GM12878 (cell line): ENCODE results near the gene AHR. TPM values are rescaled to one million over a fixed set of nuclear protein-coding genes. Genes with fewer than 3 reads are reported as not detected.

ENCODE experiments used
- ATAC-seq: fragments of 200-7000 bp; cut with Tn5 transposase; 3 replicates; pipeline ENCODE4 v1.9.1; 2020; ENCODE audit warnings: mild to moderate bottlenecking, moderate library complexity
- BruUV-seq: library from RNA; stranded (reverse); fragments of 400-500 nt; replicated peaks from 2 replicates; lab custom pipeline; 2021; lab: Mats Ljungman, UMichigan
- CTCF ChIA-PET: fragments of 300-600 bp; sonication (Branson Sonifier 250); formaldehyde crosslinking; extraction: SDS; loops from one replicate; lab custom pipeline; 2021; ENCODE audit warnings: inconsistent platforms; lab: Yijun Ruan, JAX
- POLR2A ChIA-PET: fragments of 350-600 bp; formaldehyde crosslinking; extraction: SDS; loops from one replicate; lab custom pipeline; 2021; ENCODE audit warnings: inconsistent platforms; lab: Charles Lee
- RAD21 ChIA-PET: fragments of 300-600 bp; sonication (Branson Sonifier 250); formaldehyde crosslinking; loops from one replicate; lab custom pipeline; 2023; ENCODE audit warnings: antibody characterized with exemption; ENCODE audit not compliant: unreplicated experiment; lab: Charles Lee
- SMC1A ChIA-PET: fragments of 300-600 bp; sonication (Branson Sonifier 250); formaldehyde crosslinking; loops from one replicate; lab custom pipeline; 2023; ENCODE audit not compliant: unreplicated experiment, uncharacterized antibody; lab: Charles Lee
- DNase-seq: peaks from one replicate; pipeline ENCODE4 v3.0.0-alpha.2; 2011; ENCODE audit warnings: low read depth, low spot score
- FAIRE-seq: peaks from 3 replicates; lab custom pipeline; 2011; peaks lifted over from hg19 to GRCh38; lab: Jason Lieb, UNC
- H2AFZ ChIP-seq: 2 replicates; pipeline ENCODE4 v1.6.0; 2011; ENCODE audit warnings: low read depth, low read length, control low read depth; ENCODE audit not compliant: control insufficient read depth
- H3K27ac ChIP-seq: 2 replicates; pipeline ENCODE4 v1.5.1; 2011; ENCODE audit warnings: control low read depth; ENCODE audit not compliant: control insufficient read depth, insufficient read depth
- H3K27me3 ChIP-seq, 2 experiments: replicated peaks in 1 of 2; 2 replicates each; pipeline versions ENCODE4 v1.6.0 to v1.6.1; 2011; ENCODE audit warnings: low read length in 1 of 2; ENCODE audit not compliant: control insufficient read depth in 2 of 2, insufficient read depth in 2 of 2
- H3K36me3 ChIP-seq, 2 experiments: 2 replicates each; pipeline ENCODE4 v1.5.1; 2011; ENCODE audit warnings: low read length in 1 of 2; ENCODE audit not compliant: control insufficient read depth in 2 of 2, insufficient read depth in 2 of 2
- H3K4me1 ChIP-seq: 2 replicates; pipeline ENCODE4 v1.6.1; 2011; ENCODE audit warnings: mild to moderate bottlenecking, low read length, moderate library complexity, mixed read lengths; ENCODE audit not compliant: control insufficient read depth, insufficient read depth
- H3K4me2 ChIP-seq: 2 replicates; pipeline ENCODE4 v1.6.0; 2011; ENCODE audit warnings: control low read depth; ENCODE audit not compliant: control insufficient read depth, insufficient read depth
- H3K4me3 ChIP-seq: fragments of 200-600 bp; sonication (generic); 2 replicates; pipeline ENCODE4 v1.5.1; 2016
- H3K79me2 ChIP-seq: 2 replicates; pipeline ENCODE4 v1.6.0; 2011; ENCODE audit warnings: low read length; ENCODE audit not compliant: control insufficient read depth, insufficient read depth
- H3K9ac ChIP-seq: 2 replicates; pipeline ENCODE4 v1.8.0; 2011; ENCODE audit warnings: low read length, control low read depth, mixed read lengths; ENCODE audit not compliant: control insufficient read depth, insufficient read depth
- H3K9me3 ChIP-seq: replicated peaks from 3 replicates; pipeline ENCODE4 v1.5.1; 2011; ENCODE audit warnings: mild to moderate bottlenecking, low read length; ENCODE audit not compliant: control insufficient read depth, insufficient read depth
- H4K20me1 ChIP-seq: 2 replicates; pipeline ENCODE4 v1.6.0; 2011; ENCODE audit not compliant: control insufficient read depth, insufficient read depth
- BMI1 ChIP-seq: fragments of 450-650 bp; IDR thresholded peaks from 2 replicates; pipeline ENCODE4 v1.6.1; 2016; ENCODE audit warnings: mild to moderate bottlenecking, moderate library complexity, borderline replicate concordance
- FOXM1 ChIP-seq: IDR thresholded peaks from 2 replicates; pipeline ENCODE4 v1.6.1; 2012; ENCODE audit warnings: low read depth, mild to moderate bottlenecking, inconsistent platforms, low read length, moderate library complexity
- GABPA ChIP-seq: IDR thresholded peaks from 2 replicates; pipeline ENCODE4 v1.6.1; 2014; ENCODE audit warnings: antibody characterized with exemption, low read depth, mild to moderate bottlenecking, inconsistent platforms
- RB1 ChIP-seq: fragments of 450-650 bp; formaldehyde crosslinking; IDR thresholded peaks from 2 replicates; pipeline ENCODE4 v1.6.1; 2017; ENCODE audit warnings: mild to moderate bottlenecking, borderline replicate concordance
- RELB ChIP-seq: fragments of 450-650 bp; IDR thresholded peaks from 2 replicates; pipeline ENCODE4 v1.6.1; 2017; ENCODE audit warnings: low read depth, mild to moderate bottlenecking, moderate library complexity
- SMARCA5 ChIP-seq: fragments of 450-650 bp; IDR thresholded peaks from 2 replicates; pipeline ENCODE4 v1.6.1; 2017; ENCODE audit warnings: mild to moderate bottlenecking
- ZBTB11 ChIP-seq: fragments of 450-650 bp; formaldehyde crosslinking; IDR thresholded peaks from 2 replicates; pipeline ENCODE4 v1.5.0; 2022; ENCODE audit warnings: mild to moderate bottlenecking, missing genetic modification characterization
- ZBTB40 ChIP-seq: fragments of 450-650 bp; IDR thresholded peaks from 2 replicates; pipeline ENCODE4 v1.6.1; 2016; ENCODE audit warnings: mild to moderate bottlenecking, moderate library complexity, borderline replicate concordance
- WGBS: methylation state at CpG from one replicate; pipeline ENCODE4 v1.1.6; 2016; ENCODE audit warnings: low lambda C conversion rate; ENCODE audit not compliant: insufficient replicate concordance, insufficient coverage; ENCODE audit errors: missing lambda C conversion rate; 5-methylcytosine and 5-hydroxymethylcytosine counted together
- in situ Hi-C: fragments of 300-500 bp; cut with MboI; formaldehyde crosslinking; loops from 9 replicates; pipeline ENCODE4 v1.14.3; 2018; ENCODE audit warnings: mixed read lengths
- intact Hi-C: fragments of 100-400 bp; cut with micrococcal nuclease; formaldehyde crosslinking; loops from one replicate; pipeline ENCODE4 v1.14.2; 2022; ENCODE audit not compliant: unreplicated experiment
- polyA plus RNA-seq, 11 experiments: library from polyadenylated mRNA; depleted of rRNA in 4 of 11; unstranded in 6 of 11; stranded (reverse) in 5 of 11; fragments of >200 nt; fragmentation: Nextera tagmentation in 4 of 11; fragmentation: Illumina TruSeq in 1 of 11; extraction: Ambion mirVana in 4 of 11; extraction: Trizol in 1 of 11; gene quantifications; 1 replicate in 1 of 11; 2 replicates in 10 of 11; pipeline versions ENCODE4 v1.2.1 to v1.2.3, GENCODE V29; 2011 to 2016; ENCODE audit warnings: inconsistent platforms in 2 of 11, missing spikeins in 2 of 11, low read depth in 1 of 11
- total RNA-seq, 4 experiments: library from RNA; depleted of rRNA in 3 of 4; stranded (reverse); fragments of >200 nt in 3 of 4; fragmentation: Illumina TruSeq in 1 of 4; extraction: Trizol in 1 of 4; gene quantifications; 2 replicates each; pipeline versions ENCODE4 v1.2.1 to v1.2.3, GENCODE V29; 2013 to 2021

Gene AHR
- total and polyA plus RNA-seq, 10 of the 15 experiments (the other 5 are each of a cell fraction or from before 2014, with no cell fraction given) = 1.7 to 16.9 (median 4.5) TPM

GRCh38 chr7:17300012-17300411 is 1.6 kb downstream of the AHR start:
- TSS peak; percentile 51 for BruUV-seq

More at GRCh38 chr7:17300012-17300411, 1.6 kb downstream of the AHR start:
- peak overlapping the region; percentile 89 for H3K4me3 ChIP-seq
- SMC1A ChIA-PET = interaction anchor here (0.7 to 1.6 kb wide), 8 partner anchors 134 to 317 kb away, joined by 3 to 8 read pairs (median 4); no protein-coding TSS in a partner anchor
- H3K36me3 ChIP-seq = no peaks in the 10 kb centered on the region
- intact Hi-C loops (no loop called here), in situ Hi-C loops (loop anchor here (5.0 kb wide), 1 partner anchor 342 kb away; no protein-coding TSS in a partner anchor)
- peak overlapping the region; percentile 77 for H3K9ac ChIP-seq
- no peaks in the 10 kb centered on the region; the same call in 2 of the 3 replicates for H3K9me3 ChIP-seq
- peak overlapping the region; percentile 66 for H3K4me2 ChIP-seq
- peak; percentile 15; the same call in 1 of the 2 replicates for TF ChIP-seq BMI1
- no peak for TF ChIP-seq RB1
- TF ChIP-seq GABPA = peak; percentile 62
- TF ChIP-seq ZBTB40 = peak; percentile 32; the same call in 1 of the 2 replicates
- TF ChIP-seq ZBTB11 (CRISPR knock-in tag) = no peak
- 0 out of 2 replicates have a peak, but pooled peaks have one; percentile 27 for TF ChIP-seq SMARCA5
- TF ChIP-seq FOXM1 = no peak
- TF ChIP-seq RELB = no peak
- ATAC-seq (no peak), FAIRE-seq (no peak), DNase-seq (no peak)
- POLR2A ChIA-PET = interaction anchor here (1.4 kb wide), 1 partner anchor 192 kb away, joined by 3 read pairs; no protein-coding TSS in a partner anchor
- H2AFZ ChIP-seq = peak overlapping the region; percentile 89
- H3K27me3 ChIP-seq = no peaks in the 10 kb centered on the region
- RAD21 ChIA-PET = interaction anchor here (0.9 to 2.6 kb wide), 3 partner anchors 102 to 291 kb away, joined by 4 to 8 read pairs (median 7); no protein-coding TSS in a partner anchor
- CTCF ChIA-PET = interaction anchor here (0.8 to 5.7 kb wide), 5 partner anchors 157 to 316 kb away, joined by 3 to 24 read pairs (median 4); no protein-coding TSS in a partner anchor
- H3K4me1 ChIP-seq = peaks cover 6% of the 10 kb centered on the region; the same call in 1 of the 2 replicates
- peaks cover 48% of the 10 kb centered on the region for H3K79me2 ChIP-seq
- WGBS = 0% methylated on average over 5 of the region's 5 CpGs
- H4K20me1 ChIP-seq = no peaks in the 10 kb centered on the region
- peak overlapping the region; percentile 4; the same call in 1 of the 2 replicates for H3K27ac ChIP-seq
